Epithelial cell of proximal tubule (primary cell): ENCODE results near the gene RARB. TPM values are rescaled to one million over a fixed set of nuclear protein-coding genes. Genes with fewer than 3 reads are reported as not detected.

Experiments
- DNase-seq: peaks from one replicate; pipeline ENCODE4 v3.0.0-alpha.2; 2011; ENCODE audit warnings: low read depth
- H3K4me3 ChIP-seq: 2 replicates; pipeline ENCODE4 v1.5.1; 2011; ENCODE audit warnings: low read depth, mild to moderate bottlenecking, low read length
- CTCF ChIP-seq: conservative IDR thresholded peaks from 2 replicates; pipeline ENCODE4 v1.5.1; 2012; ENCODE audit warnings: low read depth, mild to moderate bottlenecking, low read length
- total RNA-seq: library from RNA; depleted of rRNA; stranded (reverse); fragments of >200 nt; gene quantifications from 2 replicates; pipeline ENCODE4 v1.2.3, GENCODE V29; 2015

RARB gene
- total RNA-seq, 1 donor from 2014 or later = 4.6 TPM

GRCh38 chr3:25420147-25420546, 7.9 kb upstream of the RARB start:
- no peak overlapping the region for H3K4me3 ChIP-seq
- no peak for TF ChIP-seq CTCF
- no peak for DNase-seq

GRCh38 chr3:25420885-25421284, 7.2 kb upstream of the RARB start:
- no peak for TF ChIP-seq CTCF
- H3K4me3 ChIP-seq = no peak overlapping the region
- no peak for DNase-seq

- no peak overlapping the region for H3K4me3 ChIP-seq
- no peak for TF ChIP-seq CTCF
- no peak for DNase-seq
These were observed 6.3 kb upstream of the RARB start for GRCh38 chr3:25421747-25422146.

GRCh38 chr3:25423780-25424588, 4.1 kb upstream of the RARB start:
- no peak overlapping the region for H3K4me3 ChIP-seq
- no peak for TF ChIP-seq CTCF
- DNase-seq = no peak

- DNase-seq = no peak
- no peak overlapping the region for H3K4me3 ChIP-seq
- TF ChIP-seq CTCF = no peak
These were observed 3.4 kb upstream of the RARB start for GRCh38 chr3:25424614-25425013.

GRCh38 chr3:25426408-25426807, 1.7 kb upstream of the RARB start:
- no peak for TF ChIP-seq CTCF
- DNase-seq = no peak

GRCh38 chr3:25427155-25427554, 908 bp upstream of the RARB start:
- no peak for DNase-seq
- no peak for TF ChIP-seq CTCF
- H3K4me3 ChIP-seq = peak overlapping the region; percentile 64

More at GRCh38 chr3:25426408-25426807, 1.7 kb upstream of the RARB start:
- no peak overlapping the region for H3K4me3 ChIP-seq
